GM21515 (cell line): ENCODE data around the gene NANS.
A peak's percentile ranks its signal among the peaks of the same experiment; 100 is the strongest.
"Not testable (repeated sequence)": the region's sequence is repeated elsewhere in the genome, so short reads cannot be mapped to it uniquely, and the experiment has no call there.

Experiments
- ATAC-seq: cut with Tn5 transposase; IDR thresholded peaks from one replicate; pipeline ENCODE4 v1.9.1; 2021; ENCODE audit not compliant: unreplicated experiment

NANS gene

DNA sequence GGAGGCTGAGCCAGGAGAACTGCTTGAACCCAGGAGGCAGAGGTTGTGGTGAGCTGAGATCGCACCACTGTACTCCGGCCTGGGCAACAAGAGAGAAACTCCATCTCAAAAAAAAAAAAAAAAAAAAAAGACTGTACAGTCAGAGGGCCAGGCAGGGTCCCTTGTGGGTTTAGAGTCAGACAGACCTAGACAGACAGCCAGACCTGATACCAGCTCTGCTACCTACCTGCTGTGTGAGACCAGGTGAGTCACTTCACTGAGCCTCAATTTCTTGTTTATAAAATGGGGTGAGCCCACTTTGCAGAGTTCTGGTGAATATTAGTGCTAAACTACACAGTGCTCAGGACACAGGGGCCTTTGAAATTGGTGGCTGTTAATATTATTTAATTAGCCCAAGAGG lies 42.8 kb downstream of the NANS start:
- ATAC-seq: no peak

GRCh38 chr9:98099898-98100297 lies 43.4 kb downstream of the NANS start:
- no peak for ATAC-seq

DNA sequence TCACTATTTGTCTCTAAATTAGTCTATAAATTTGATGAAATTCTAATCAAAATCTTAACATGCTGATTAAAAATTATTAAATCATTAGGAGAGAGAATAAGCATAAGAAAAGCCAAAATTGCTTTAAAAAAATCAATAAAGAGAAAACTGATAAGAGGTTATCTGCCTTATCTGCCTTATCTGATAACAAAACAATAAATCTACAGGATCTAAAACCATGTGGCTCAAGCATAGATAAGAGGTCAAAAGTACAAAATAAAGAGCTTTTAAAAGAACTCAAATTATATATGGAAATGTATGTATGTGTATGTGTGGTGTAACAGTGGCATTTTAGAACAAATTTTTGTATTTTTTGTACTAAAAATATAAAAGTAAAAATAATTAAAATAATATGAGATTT lies 43.9 kb downstream of the NANS start:
- ATAC-seq: no peak

GRCh38 chr9:98101416-98101815 lies 44.9 kb downstream of the NANS start:
- peak; percentile 3 for ATAC-seq

DNA sequence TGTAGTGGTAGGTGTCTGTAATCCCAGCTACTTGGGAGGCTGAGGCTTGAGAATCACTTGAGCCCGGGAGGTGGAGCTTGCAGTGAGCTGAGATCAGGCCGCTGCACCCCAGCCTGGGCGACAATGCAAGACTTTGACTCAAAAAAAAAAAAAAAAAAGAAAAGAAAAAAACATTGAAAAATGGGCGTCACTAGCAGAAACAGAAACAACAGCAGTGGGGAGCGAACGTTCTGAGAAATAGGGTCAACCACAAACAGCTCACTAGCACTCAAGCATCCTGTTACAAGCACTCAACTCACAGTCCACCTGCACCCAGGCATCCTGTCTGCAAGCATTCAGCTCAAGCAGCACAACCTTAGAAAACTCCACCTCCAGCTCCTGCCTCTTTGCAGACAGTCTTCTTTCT lies 45.3 kb downstream of the NANS start:
- ATAC-seq: peak; percentile 94

GRCh38 chr9:98104445-98104881 lies 47.9 kb downstream of the NANS start:
- no peak for ATAC-seq

GRCh38 chr9:98105006-98105405 lies 48.5 kb downstream of the NANS start:
- no peak for ATAC-seq

- no peak for ATAC-seq
Measured at GRCh38 chr9:98107926-98108325, 51.4 kb downstream of the NANS start.

- peak; percentile 70 for ATAC-seq
Measured at GRCh38 chr9:98108531-98109031, 52.0 kb downstream of the NANS start.

DNA sequence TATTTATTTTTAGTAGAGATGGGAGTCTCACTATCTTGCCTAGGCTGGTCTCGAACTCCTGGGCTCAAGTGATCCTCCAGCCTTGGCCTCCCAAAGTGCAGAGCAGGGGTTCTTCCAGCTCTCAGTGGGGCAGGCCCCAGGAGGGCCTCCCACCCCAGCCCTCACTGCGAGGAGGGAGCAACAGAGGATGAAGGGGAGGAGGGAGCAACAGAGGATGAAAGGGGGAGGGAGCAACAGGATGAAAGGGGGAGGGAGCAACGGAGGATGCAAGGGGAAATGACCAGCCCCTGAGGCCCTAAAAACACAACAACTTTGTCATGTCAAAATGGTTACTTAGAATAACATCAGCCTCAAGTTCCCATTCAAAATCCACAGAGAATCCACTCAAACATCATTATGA lies 52.5 kb downstream of the NANS start:
- ATAC-seq: no peak

- not testable (repeated sequence) for ATAC-seq
Measured at GRCh38 chr9:98117097-98117496, 60.6 kb downstream of the NANS start.

GRCh38 chr9:98117984-98118639 lies 61.6 kb downstream of the NANS start:
- peak; percentile 55 for ATAC-seq

DNA sequence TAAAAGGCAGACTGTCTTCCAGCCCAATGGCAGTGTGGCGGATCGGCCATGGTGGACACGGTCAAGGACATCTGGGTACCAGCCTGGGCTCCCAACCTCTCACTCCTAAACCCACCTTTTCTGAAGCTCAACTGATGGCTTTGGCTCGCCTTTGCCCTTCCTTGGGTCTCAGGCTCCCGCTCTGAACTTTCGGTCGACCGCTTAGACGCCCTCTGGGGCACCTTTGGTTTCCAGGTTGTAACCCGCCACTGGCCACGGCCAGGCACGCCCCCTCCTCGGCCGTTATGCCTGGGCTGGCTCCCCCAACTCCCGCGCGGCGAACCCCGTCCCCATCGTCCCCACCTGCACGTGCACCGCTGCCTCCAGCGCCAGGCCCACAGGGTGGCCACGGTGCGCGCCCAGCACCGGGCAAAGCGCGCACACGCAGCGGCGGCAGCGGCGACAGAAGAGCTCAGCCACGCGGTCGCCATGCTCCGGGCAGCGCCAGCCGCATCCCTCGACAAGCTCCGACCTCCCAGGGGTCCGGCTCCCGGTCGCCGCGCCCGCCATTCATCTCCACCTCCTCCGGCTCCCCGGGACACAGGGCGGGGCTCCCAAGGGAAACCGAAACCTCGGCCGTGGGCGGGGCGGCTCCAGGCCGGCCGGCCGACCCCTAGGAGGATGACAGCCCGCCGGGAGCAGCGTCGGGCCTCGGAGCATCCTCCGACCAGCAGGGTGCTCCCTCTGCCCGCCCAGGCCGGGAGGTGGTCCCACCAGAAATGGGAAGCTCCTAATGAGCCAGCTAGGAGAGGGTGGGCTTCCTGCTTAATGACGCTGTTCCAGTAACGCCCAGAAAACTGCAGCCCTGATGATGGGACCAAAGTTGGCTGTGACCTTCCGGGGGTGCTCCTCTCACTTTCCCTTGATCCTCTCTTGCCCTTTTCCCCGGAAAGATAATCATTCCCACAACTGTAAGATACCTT lies 62.4 kb downstream of the NANS start, which contains the start of gene TRIM14:
TSS of gene TRIM14 (minus strand) at position 583 of the 962 bp plus-strand sequence. CDS start at position 549, 34 bp downstream.
- ATAC-seq: peak; percentile 66

GRCh38 chr9:98120476-98120875 lies 63.9 kb downstream of the NANS start:
- ATAC-seq: no peak

- no peak for ATAC-seq
Measured at GRCh38 chr9:98121058-98121457, 64.5 kb downstream of the NANS start.

DNA sequence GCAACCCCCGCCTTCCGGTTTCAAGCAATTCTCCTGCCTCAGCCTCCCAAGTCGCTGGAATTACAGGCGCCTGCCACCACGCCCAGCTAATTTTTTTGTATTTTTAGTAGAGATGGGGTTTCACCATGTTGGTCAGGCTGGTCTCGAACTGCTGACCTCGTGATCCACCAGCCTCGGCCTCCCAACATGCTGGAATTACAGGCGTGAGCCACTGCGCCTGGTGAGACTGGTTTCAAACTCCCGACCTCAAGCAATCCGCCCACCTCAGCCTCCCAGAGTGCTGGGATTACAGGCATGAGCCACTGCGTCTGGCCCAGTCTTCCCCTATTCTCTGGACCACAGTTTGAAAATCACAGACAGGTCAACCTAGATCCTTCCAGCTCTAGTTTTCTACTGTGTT lies 67.6 kb downstream of the NANS start:
- not testable (repeated sequence) for ATAC-seq

GRCh38 chr9:98124637-98125426 lies 68.3 kb downstream of the NANS start:
- ATAC-seq: no peak

GRCh38 chr9:98127226-98127625 lies 70.7 kb downstream of the NANS start:
- ATAC-seq: no peak

GRCh38 chr9:98128316-98128715 lies 71.8 kb downstream of the NANS start:
- no peak for ATAC-seq

- peak; percentile 81 for ATAC-seq
Measured at GRCh38 chr9:98129451-98129881, 72.9 kb downstream of the NANS start.

DNA sequence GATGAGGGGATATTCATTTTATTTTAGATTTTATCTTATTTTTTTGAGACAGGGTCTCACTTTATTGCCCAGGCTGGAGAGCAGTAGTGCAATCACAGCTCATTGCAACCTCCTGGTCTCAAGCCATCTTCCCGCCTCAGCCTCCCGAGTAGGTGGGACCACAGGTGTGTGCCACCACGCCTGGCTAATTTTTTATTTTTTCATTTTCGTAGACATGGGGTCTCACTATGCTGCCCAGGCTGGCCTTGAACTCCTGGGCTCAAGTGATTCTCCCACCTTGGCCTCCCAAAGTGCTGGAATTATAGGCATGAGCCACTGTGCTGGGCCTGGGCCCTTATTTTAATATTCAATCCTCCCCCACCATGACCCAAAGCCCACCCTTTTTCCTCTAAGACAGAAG lies 73.5 kb downstream of the NANS start:
- not testable (repeated sequence) for ATAC-seq
